Activated CD4-positive, alpha-beta T cell treated with anti-CD3 and anti-CD28 coated beads for 1 hour (primary cell): Measurements from ENCODE around the gene TRIM66.

ENCODE experiments used
- DNase-seq: peaks from one replicate; pipeline ENCODE4 v3.0.0-alpha.2; 2020

The TRIM66 gene, protein sequence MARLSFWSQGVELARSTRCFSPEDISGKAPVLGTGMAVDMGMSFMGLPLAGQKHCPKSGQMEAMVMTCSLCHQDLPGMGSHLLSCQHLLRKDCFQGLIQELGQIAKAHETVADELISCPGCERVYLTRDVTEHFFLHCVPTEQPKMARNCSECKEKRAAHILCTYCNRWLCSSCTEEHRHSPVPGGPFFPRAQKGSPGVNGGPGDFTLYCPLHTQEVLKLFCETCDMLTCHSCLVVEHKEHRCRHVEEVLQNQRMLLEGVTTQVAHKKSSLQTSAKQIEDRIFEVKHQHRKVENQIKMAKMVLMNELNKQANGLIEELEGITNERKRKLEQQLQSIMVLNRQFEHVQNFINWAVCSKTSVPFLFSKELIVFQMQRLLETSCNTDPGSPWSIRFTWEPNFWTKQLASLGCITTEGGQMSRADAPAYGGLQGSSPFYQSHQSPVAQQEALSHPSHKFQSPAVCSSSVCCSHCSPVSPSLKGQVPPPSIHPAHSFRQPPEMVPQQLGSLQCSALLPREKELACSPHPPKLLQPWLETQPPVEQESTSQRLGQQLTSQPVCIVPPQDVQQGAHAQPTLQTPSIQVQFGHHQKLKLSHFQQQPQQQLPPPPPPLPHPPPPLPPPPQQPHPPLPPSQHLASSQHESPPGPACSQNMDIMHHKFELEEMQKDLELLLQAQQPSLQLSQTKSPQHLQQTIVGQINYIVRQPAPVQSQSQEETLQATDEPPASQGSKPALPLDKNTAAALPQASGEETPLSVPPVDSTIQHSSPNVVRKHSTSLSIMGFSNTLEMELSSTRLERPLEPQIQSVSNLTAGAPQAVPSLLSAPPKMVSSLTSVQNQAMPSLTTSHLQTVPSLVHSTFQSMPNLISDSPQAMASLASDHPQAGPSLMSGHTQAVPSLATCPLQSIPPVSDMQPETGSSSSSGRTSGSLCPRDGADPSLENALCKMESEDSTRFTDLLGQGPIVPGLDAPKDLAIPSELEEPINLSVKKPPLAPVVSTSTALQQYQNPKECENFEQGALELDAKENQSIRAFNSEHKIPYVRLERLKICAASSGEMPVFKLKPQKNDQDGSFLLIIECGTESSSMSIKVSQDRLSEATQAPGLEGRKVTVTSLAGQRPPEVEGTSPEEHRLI (N-terminal part only)

GRCh38 chr11:8682303-8683114 lies at the start of gene TRIM66, which contains the start of gene RPL27A:
Gene TRIM66, minus strand, starts transcription at chr11:8682665. Its CDS starts 10,391 bp downstream, at chr11:8672274.
Gene RPL27A, plus strand, starts transcription at chr11:8682792. Its CDS starts 22 bp downstream, at chr11:8682814.
- DNase-seq: peak; percentile 98

- DNase-seq: no peak
Observed at GRCh38 chr11:8731647-8732323, 49.3 kb upstream of the TRIM66 start.

DNA sequence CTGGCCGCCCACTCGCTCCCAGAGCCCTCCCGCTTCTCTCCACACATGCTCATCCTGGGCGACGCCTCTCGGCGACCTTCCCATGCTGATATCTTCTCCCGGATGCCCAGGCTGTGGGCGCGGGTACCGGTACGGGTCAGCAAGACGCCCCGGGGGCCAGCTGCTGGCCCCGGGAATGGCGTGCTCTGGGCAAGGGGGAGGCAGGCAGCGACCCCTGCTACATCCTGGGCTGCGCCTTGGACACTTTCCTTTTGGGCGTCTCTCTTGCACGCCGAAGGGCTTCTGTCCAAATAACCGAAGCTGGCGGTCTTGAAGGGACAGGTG lies 48.2 kb upstream of the TRIM66 start:
- no peak for DNase-seq

GRCh38 chr11:8729837-8730696 lies 47.6 kb upstream of the TRIM66 start:
- DNase-seq: no peak

- no peak for DNase-seq
Observed at GRCh38 chr11:8729067-8729466, 46.6 kb upstream of the TRIM66 start.

DNA sequence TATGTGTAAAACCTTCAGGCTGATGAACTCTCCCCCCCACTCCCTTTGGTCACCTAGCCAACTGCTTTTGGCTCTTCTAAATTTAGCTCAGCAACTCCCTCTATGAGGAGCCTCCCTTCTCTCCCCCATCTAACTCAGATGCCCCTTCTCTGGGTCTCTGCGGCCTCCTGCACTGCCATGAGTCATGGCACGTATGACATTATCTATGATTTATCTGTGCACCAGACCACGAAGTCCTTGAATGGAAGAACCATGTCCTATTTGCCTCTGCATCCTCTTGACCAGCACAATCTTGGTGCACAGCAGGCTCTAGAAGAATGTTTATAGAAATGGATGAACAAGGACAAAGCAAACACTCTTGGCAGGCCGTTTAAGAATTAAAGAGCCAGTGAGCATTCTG lies 46.1 kb upstream of the TRIM66 start:
- DNase-seq: no peak

DNA sequence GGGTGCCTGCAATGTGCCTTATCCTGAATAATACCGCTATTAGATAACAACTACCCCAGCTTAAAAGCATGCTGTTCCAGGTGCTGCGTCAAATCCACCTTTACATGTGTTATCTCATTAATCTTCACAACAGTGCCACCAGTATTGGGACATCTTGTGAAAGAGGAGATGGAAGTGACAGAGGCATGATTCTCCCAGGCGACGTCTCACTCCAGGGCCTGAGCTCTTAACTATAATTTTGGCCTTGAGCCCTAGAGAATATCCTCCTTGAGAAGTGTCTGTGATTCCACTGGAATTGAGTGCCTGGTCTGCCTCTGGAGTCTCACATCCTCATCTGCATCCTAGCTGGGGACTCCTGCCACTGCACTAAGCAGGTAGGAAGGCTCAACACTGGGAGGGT lies 43.9 kb upstream of the TRIM66 start:
- no peak for DNase-seq

- DNase-seq: no peak
Observed at GRCh38 chr11:8724682-8725081, 42.2 kb upstream of the TRIM66 start.

DNA sequence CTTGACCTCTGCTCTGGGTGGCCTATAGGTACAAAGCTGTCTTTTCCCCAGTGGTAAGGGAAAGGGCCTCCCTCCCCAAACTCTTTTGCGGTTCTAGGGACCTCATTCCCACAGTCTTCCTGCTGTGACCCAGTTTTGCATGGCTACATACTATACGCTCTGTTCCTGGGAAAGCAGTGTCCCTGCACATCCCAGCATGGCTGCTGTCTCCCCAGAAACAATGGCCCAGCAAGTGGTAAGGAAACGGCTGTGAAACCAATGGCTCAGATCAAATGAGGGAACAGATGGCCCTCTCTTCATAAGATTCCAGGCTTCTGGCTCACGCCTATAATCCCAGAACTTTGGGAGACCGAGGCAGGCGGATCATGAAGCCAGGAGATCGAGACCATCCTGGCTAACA lies 41.2 kb upstream of the TRIM66 start:
- DNase-seq: no peak

- no peak for DNase-seq
Observed at GRCh38 chr11:8722809-8723208, 40.3 kb upstream of the TRIM66 start.

DNA sequence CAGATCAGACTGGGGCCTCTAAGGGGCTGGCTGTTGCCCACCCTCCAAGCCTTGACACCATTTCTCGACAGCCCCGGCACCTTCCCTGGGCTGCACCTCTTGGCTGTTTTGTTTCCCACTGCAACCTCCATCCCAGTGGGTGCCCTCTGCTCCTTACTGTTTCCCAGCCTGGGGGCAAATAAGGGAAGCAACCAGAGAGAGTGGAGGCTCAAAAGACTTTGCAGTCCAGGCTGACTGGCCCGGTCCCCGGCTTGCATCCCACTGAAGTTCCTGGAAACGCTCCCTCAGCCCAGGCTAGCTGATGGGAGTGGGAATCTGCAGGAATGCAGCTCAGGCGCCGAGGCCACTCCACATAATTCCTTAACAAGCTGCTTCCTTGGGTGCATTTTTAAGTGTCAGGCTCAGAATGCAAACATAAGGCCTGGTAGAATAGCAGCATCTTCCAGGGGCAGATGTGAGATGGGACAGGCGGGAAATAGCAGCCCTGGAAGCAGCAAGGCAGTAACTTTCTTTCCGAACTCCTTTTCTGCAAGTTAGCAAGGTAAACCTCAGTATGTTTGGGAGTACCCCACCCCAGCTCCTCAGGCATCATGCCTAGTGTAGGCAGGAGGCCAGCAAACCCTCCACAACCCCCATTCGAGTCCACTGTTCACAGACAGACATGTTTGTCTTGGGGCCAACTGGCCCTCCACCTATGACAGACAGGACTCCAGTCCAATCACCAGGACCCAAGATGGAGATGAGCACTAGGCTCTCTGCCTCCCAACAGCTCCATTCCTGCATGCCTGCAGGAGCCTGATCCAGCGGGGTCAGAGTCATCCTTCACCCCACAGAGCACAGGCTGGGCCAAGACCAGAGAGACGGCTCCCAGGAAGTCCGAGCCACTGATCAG lies 39.4 kb upstream of the TRIM66 start:
- no peak for DNase-seq

- DNase-seq: no peak
Observed at GRCh38 chr11:8720868-8721608, 38.6 kb upstream of the TRIM66 start.

GRCh38 chr11:8720352-8720751 lies 37.9 kb upstream of the TRIM66 start:
- no peak for DNase-seq

DNA sequence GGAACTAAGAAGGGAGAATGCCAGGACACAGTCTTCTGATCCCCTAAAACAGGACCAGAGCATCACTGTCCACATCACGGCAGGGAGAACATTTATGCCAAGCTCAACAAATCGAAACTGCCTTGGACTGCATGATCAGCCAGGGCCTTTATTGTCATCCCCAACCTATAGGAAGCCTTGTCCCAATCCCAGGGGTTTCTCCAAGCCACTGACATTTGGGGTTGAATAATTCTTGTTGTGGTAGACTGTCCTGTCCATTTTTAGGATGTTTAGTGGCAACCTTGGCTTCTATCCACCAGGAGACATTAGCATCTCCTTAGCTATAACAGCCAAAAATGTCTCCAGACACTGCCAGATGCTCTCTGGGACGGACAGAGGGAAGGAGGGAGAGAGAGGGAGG lies 37.3 kb upstream of the TRIM66 start:
- no peak for DNase-seq

GRCh38 chr11:8719211-8719649 lies 36.8 kb upstream of the TRIM66 start:
- no peak for DNase-seq

DNA sequence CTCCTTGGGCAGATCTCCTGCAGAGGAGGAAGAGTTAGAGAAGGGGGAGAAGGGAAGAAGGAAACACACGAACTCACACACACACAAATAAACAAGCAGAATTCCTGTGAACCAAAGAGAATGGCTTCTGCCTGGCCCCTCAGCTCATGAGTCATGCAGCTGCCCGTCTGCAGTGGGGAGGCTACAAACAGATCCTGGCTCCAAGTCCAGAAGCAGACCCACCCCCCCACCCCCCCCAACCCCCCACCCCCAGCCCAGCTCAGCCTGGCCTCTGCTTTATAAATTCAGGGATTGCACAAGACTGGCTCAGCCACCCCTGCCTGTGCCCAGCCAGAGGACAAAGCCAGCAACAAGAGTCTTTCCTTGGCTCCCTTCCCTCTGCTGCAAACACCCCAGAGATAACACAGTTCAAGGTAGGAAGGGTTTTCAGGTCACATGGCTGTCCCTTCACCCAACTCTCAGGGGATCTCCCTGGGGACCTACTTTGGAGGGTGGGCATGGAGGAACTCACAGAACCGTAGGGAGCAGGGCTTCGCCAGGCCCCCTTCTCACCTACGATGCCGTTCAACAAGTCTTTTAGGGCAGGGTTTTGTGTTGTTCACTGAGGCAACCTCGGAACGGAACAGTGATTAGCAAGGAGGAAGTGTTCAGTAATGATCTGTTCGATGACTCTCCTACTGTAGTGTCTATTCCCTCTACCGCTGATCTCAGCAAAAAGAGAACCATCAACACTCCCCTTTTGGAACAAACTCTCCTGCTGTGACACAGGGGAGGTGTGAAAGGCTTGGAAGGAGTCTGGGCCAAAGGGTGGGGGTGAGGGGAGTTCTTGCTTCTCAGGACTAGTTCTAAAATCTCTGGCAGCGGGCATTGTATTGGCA lies 35.6 kb upstream of the TRIM66 start:
- DNase-seq: no peak

- no peak for DNase-seq
Observed at GRCh38 chr11:8717544-8717875, 35.0 kb upstream of the TRIM66 start.

DNA sequence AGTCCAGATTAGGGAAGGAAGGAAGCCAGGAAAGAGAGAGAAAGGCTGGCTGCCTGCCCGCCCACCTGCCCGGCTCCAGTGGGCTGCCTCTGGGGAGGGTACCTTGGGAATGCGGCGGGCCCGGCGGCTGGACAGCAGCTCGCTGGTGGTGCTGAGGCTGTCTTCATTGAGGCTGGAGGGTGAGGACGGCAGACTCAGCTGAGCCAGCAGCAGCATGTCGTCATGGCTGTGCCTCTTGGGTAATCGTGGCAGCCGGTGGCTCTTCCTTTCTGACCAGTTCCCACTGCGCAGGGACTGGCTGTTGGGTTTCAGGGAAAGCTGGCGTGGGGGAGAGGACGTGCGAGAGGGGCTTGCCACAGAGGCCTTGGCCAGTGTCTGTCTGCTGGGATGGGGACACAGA lies 33.0 kb upstream of the TRIM66 start:
- no peak for DNase-seq
